Upper lobe of right lung (tissue), 1 donor: Measurements from ENCODE around the gene USP54. TPM values are rescaled to one million over a fixed set of nuclear protein-coding genes. Genes with fewer than 3 reads are reported as not detected.

Source experiments
- ATAC-seq: fragments of 200-7000 bp; cut with Tn5 transposase; one replicate; pipeline ENCODE4 v1.9.1; 2020; ENCODE audit warnings: mild to moderate bottlenecking, moderate library complexity
- DNase-seq: peaks from one replicate; pipeline ENCODE4 v3.0.0-alpha.2; 2020
- H3K27ac ChIP-seq: fragments of 200-600 bp; one replicate; pipeline ENCODE4 v1.8.0; 2022
- H3K27me3 ChIP-seq: fragments of 200-600 bp; one replicate; pipeline ENCODE4 v1.8.0; 2022; ENCODE audit warnings: mild to moderate bottlenecking
- H3K36me3 ChIP-seq: fragments of 200-600 bp; one replicate; pipeline ENCODE4 v1.8.0; 2022
- H3K4me1 ChIP-seq: fragments of 200-600 bp; one replicate; pipeline ENCODE4 v1.8.0; 2022
- H3K4me3 ChIP-seq: fragments of 200-600 bp; one replicate; pipeline ENCODE4 v1.8.0; 2022; ENCODE audit warnings: mild to moderate bottlenecking
- H3K9me3 ChIP-seq: fragments of 200-600 bp; one replicate; pipeline ENCODE4 v1.8.0; 2022
- intact Hi-C: fragments of 100-400 bp; cut with DNase I; formaldehyde crosslinking; loops from one replicate; pipeline ENCODE4 v1.11.0; 2022
- long read RNA-seq: library from polyadenylated mRNA; unstranded; transcript quantifications from one replicate; pipeline ENCODE4 v2.0.0, GENCODE V29; 2021
- total RNA-seq: library from RNA; stranded (reverse); fragmentation: NEBNext Ultra II Directional; extraction: Animal tissue kit (Norgen Biotek cat#: 25700); gene quantifications from one replicate; pipeline ENCODE4 v1.2.1, GENCODE V29; 2021
- TF ChIP-seq, protein P1 (sequence below): fragments of 200-600 bp; IDR thresholded peaks from one replicate; pipeline ENCODE4 v1.8.0; 2022; ENCODE audit warnings: antibody characterized with exemption
- donor health status: DM: no; HTN: yes; CAD: no; lungs with severe emphysema.

Gene USP54, protein sequence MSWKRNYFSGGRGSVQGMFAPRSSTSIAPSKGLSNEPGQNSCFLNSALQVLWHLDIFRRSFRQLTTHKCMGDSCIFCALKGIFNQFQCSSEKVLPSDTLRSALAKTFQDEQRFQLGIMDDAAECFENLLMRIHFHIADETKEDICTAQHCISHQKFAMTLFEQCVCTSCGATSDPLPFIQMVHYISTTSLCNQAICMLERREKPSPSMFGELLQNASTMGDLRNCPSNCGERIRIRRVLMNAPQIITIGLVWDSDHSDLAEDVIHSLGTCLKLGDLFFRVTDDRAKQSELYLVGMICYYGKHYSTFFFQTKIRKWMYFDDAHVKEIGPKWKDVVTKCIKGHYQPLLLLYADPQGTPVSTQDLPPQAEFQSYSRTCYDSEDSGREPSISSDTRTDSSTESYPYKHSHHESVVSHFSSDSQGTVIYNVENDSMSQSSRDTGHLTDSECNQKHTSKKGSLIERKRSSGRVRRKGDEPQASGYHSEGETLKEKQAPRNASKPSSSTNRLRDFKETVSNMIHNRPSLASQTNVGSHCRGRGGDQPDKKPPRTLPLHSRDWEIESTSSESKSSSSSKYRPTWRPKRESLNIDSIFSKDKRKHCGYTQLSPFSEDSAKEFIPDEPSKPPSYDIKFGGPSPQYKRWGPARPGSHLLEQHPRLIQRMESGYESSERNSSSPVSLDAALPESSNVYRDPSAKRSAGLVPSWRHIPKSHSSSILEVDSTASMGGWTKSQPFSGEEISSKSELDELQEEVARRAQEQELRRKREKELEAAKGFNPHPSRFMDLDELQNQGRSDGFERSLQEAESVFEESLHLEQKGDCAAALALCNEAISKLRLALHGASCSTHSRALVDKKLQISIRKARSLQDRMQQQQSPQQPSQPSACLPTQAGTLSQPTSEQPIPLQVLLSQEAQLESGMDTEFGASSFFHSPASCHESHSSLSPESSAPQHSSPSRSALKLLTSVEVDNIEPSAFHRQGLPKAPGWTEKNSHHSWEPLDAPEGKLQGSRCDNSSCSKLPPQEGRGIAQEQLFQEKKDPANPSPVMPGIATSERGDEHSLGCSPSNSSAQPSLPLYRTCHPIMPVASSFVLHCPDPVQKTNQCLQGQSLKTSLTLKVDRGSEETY (N-terminal part only)
- 114 TPM for total RNA-seq
- long read RNA-seq, partial matches to known transcripts = 18 of 37 reads
- long read RNA-seq, other reads (novel, unspliced or antisense) = 19 of 37 reads

GRCh38 chr10:73590881-73591799, at the start of gene USP54:
TSS of gene USP54 (minus strand) at chr10:73591342. CDS start at chr10:73575658, 15,684 bp downstream.
- Histone ChIP-seq H3K4me3 (peak within 1 kb of the TSS; percentile 9), H3K4me1 (peaks cover 51% of the 10 kb centered on the region), H3K9me3 (no peaks in the 10 kb centered on the region), H3K27ac (peak within 1 kb of the TSS; percentile 63), H3K27me3 (no peaks in the 10 kb centered on the region), H3K36me3 (no peaks in the 10 kb centered on the region)
- ATAC-seq (peak; percentile 81), DNase-seq (no peak)
- TF ChIP-seq, protein P1, sequence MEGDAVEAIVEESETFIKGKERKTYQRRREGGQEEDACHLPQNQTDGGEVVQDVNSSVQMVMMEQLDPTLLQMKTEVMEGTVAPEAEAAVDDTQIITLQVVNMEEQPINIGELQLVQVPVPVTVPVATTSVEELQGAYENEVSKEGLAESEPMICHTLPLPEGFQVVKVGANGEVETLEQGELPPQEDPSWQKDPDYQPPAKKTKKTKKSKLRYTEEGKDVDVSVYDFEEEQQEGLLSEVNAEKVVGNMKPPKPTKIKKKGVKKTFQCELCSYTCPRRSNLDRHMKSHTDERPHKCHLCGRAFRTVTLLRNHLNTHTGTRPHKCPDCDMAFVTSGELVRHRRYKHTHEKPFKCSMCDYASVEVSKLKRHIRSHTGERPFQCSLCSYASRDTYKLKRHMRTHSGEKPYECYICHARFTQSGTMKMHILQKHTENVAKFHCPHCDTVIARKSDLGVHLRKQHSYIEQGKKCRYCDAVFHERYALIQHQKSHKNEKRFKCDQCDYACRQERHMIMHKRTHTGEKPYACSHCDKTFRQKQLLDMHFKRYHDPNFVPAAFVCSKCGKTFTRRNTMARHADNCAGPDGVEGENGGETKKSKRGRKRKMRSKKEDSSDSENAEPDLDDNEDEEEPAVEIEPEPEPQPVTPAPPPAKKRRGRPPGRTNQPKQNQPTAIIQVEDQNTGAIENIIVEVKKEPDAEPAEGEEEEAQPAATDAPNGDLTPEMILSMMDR = no peak
- intact Hi-C loops = no loop called here

DNA sequence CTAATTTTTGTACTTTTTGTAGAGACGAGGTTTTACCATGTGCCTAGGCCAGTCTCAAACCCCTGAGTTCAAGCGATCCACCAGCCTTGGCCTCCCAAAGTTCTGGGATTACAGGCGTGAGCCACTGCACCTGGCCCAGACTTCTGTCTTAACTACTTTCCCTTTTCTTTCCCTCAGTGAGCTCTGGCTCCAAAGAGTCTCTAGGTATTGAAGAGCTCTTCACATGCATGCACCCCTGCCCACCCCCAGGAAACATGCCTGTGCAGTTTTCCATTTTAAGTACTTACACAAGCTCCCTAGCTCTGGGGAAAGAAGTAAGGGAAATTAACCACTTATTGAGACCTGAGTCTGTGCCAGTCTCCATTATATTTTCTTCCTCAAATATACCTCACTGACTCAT, 48.1 kb upstream of the USP54 start:
- TF ChIP-seq, protein P1 = no peak
- Histone ChIP-seq H3K4me3 (no peak overlapping the region), H3K4me1 (peaks cover 18% of the 10 kb centered on the region), H3K9me3 (no peaks in the 10 kb centered on the region), H3K36me3 (no peaks in the 10 kb centered on the region), H3K27ac (no peak overlapping the region), H3K27me3 (no peaks in the 10 kb centered on the region)
- DNase-seq (no peak), ATAC-seq (peak; percentile 26)
- intact Hi-C loops = no loop called here

DNA sequence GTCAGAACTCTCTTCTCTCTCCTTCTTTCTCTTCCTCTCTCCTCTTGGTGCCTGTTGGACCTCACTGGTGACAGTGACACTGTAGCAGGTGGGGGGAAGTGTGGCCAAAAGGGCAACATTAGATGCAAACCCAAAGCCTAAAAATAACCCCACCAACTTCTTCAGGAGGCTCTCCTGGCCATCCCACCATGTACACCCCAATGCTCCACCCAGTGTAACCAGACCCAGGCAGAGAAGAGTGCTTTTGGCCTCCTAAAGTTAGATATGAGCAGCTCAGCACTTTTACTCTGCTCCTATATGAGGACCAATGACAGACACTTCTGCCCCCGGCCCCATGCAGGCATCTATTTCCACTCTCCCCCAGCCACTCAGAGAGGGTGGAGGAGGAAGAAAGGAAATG, 44.6 kb upstream of the USP54 start:
- Histone ChIP-seq H3K4me1 (no peaks in the 10 kb centered on the region), H3K27ac (no peak overlapping the region), H3K4me3 (no peak overlapping the region), H3K9me3 (no peaks in the 10 kb centered on the region), H3K27me3 (no peaks in the 10 kb centered on the region), H3K36me3 (no peaks in the 10 kb centered on the region)
- TF ChIP-seq, protein P1 = no peak
- intact Hi-C loops = no loop called here
- ATAC-seq = no peak
- no peak for DNase-seq

DNA sequence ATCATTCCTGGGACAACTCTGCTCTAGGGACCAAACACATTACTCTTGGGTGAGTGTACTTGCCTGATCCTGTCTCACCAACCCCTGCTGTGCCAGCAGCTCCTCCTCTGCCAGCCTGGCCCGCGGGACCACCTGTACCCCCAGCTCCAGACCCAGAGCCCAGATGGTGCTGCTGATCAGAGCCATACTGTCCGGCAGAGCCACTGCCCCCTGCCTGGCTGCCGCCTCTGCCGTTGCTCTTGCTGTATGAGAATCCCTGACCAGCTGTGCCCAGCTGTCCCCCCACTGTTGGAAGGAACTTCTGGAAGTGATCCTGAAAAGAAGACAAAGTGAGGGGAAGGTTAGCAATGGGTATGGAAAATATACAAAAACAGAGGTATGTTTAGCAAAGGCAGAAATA, 43.3 kb upstream of the USP54 start:
- TF ChIP-seq, protein P1 = no peak
- Histone ChIP-seq H3K9me3 (no peaks in the 10 kb centered on the region), H3K36me3 (no peaks in the 10 kb centered on the region), H3K27ac (no peak overlapping the region), H3K4me1 (no peaks in the 10 kb centered on the region), H3K27me3 (no peaks in the 10 kb centered on the region), H3K4me3 (no peak overlapping the region)
- ATAC-seq (peak; percentile 21), DNase-seq (no peak)
- intact Hi-C loops = no loop called here
